HG03469 (cell line): Measurements from ENCODE around the gene SNRNP200.

Source experiments
- ATAC-seq: cut with Tn5 transposase; IDR thresholded peaks from one replicate; pipeline ENCODE4 v1.9.1; 2021; ENCODE audit warnings: mild to moderate bottlenecking, moderate library complexity, moderate number of reproducible peaks; ENCODE audit not compliant: unreplicated experiment

Gene SNRNP200

GRCh38 chr2:96305091-96305978, at the start of gene SNRNP200:
Gene SNRNP200 (minus strand): TSS chr2:96305546. CDS start chr2:96305437, 109 bp downstream.
- peak; percentile 74 for ATAC-seq

- no peak for ATAC-seq
Observed at GRCh38 chr2:96354492-96354891, 49.1 kb upstream of the SNRNP200 start.

- no peak for ATAC-seq
Observed at GRCh38 chr2:96353606-96354101, 48.3 kb upstream of the SNRNP200 start.

GRCh38 chr2:96353032-96353561, 47.8 kb upstream of the SNRNP200 start:
- ATAC-seq, result no peak

- ATAC-seq, result no peak
Observed at GRCh38 chr2:96347395-96347794, 42.0 kb upstream of the SNRNP200 start.

- ATAC-seq, result no peak
Observed at GRCh38 chr2:96345868-96346462, 40.6 kb upstream of the SNRNP200 start.

- ATAC-seq, result no peak
Observed at GRCh38 chr2:96345438-96345837, 40.1 kb upstream of the SNRNP200 start.

GRCh38 chr2:96344011-96344410, 38.7 kb upstream of the SNRNP200 start:
- peak; percentile 81 for ATAC-seq

- ATAC-seq, result no peak
Observed at GRCh38 chr2:96342085-96342484, 36.7 kb upstream of the SNRNP200 start.

- no peak for ATAC-seq
Observed at GRCh38 chr2:96341641-96342040, 36.3 kb upstream of the SNRNP200 start.

GRCh38 chr2:96340493-96341414, 35.4 kb upstream of the SNRNP200 start:
- ATAC-seq, result no peak

- no peak for ATAC-seq
Observed at GRCh38 chr2:96336873-96337272, 31.5 kb upstream of the SNRNP200 start.

- ATAC-seq, result no peak
Observed at GRCh38 chr2:96336104-96336775, 30.9 kb upstream of the SNRNP200 start.

- no peak for ATAC-seq
Observed at GRCh38 chr2:96333708-96334107, 28.4 kb upstream of the SNRNP200 start.

GRCh38 chr2:96330407-96330806, 25.1 kb upstream of the SNRNP200 start:
- ATAC-seq, result no peak

- no peak for ATAC-seq
Observed at GRCh38 chr2:96329874-96330273, 24.5 kb upstream of the SNRNP200 start.

GRCh38 chr2:96329456-96329855, 24.1 kb upstream of the SNRNP200 start:
- ATAC-seq, result no peak

GRCh38 chr2:96326990-96327820, 21.9 kb upstream of the SNRNP200 start:
- ATAC-seq, result no peak

GRCh38 chr2:96326564-96326963, 21.2 kb upstream of the SNRNP200 start:
- ATAC-seq, result no peak
